Cerebellar nuclear complex (tissue), 1 donor: ENCODE data around the gene NKAIN2.
A peak's percentile ranks its signal among the peaks of the same experiment; 100 is the strongest.

Source experiments
- DNase-seq, 2 experiments: peaks; one replicate each; lab custom pipeline; 2025; lab: John Stamatoyannopoulos, UW

The NKAIN2 gene

DNA sequence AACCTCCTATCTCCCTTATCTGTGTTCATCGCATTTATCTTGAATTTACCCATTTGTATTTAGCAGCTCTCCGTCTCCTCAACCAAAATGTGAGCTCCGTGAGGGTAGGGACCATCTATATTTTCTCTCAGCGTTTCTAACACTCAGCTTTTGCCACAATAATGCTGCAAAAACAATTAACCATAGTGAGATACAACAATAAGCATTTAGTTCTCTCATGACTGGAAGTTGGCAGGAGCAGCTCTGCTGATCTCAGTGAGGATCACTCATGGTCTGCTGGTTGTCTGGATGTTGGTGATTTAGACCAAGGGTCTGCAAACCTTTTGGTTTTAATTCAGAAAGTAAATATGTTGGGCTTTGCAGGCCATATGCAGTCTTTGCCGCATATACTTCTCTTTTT lies 763.7 kb downstream of the NKAIN2 start:
- no peak for DNase-seq

DNA sequence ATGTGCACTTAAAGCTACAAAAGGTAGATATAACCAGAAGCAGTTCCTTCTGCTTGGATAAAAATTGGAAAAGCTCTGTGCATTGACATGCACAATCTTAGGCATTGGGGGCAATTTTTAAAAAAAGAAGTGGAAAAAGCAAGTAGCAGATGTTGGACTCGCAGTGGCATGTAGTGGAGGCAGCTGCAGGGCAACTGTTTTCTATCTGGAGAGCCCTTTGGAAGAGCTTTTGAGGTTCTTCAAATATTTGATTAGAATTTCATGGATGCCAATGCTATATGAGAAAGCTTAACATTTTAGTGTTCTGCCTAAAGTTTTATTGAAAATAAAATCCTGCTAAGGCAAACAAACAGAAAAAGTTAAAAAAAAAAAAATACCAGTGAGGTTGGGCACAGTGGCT lies 770.3 kb downstream of the NKAIN2 start:
- no peak for DNase-seq

DNA sequence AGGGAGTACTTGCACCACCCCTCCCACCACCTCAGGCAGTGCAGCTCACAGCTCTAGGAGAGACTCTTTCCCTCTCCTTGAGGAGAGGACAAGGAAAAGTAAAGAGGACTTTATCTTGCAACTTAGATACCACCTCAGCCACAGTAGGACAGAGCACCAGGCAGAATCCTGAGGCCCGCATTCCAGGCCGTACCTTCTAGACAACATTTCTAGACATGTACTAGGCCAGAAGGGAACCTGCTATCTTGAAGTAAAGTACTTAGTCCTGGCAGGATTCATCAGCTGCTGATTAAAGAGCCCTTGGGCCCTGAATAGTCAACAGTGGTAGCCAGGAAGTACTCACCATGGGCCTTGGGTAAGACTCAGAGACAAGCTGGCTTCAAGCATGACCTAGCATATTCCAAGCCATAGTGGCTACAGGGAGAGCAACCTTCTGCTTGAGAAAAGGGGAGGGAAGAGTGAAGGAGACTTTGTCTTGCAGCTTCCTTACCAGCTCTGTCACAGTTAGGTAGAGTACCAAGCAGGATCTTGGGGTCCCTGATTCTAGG lies 774.1 kb downstream of the NKAIN2 start:
- DNase-seq, result no peak

GRCh38 chr6:124590001-124590400 lies 786.3 kb downstream of the NKAIN2 start:
- DNase-seq, result no peak

- no peak for DNase-seq
Observed at GRCh38 chr6:124599656-124600055, 796.0 kb downstream of the NKAIN2 start.

DNA sequence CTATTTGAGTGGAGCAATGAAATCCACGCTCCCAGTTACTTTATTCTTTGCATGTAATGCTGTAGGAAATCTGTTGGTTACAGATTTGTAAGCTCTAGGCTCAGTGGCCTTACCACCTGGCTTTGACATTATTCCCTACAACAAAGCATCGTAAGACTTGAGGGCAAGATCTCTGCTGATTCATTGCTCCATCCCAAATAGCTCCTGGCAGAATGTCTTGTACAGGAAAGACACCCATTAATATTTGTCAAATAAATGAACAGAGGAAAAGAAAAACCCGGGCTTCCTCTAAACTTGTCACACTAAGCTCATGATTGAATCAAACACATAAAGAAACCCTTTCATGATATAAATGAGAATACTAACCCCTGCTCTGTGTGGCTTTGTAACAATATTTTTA lies 801.1 kb downstream of the NKAIN2 start:
- DNase-seq, result no peak

- DNase-seq, result no peak
Observed at GRCh38 chr6:124607119-124607627, 803.5 kb downstream of the NKAIN2 start.

DNA sequence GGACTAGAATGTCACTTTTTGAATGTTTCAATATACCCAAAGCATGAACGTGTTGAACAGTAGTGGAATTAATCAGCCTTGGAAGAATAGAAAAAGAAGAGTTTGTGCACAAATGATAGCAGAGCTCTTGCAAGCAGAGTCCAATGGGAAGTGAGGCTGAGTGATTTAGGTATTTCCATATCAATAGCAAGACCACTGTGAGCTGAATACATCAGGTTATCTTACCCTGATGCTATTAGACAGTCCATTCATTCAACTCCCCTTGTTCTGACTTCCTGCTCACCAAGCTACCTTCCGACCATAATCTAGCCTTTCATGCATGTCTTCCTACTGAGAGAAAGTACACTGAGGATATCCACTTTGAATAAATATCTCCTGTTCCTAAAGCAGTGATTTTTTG lies 809.4 kb downstream of the NKAIN2 start:
- DNase-seq, result no peak

DNA sequence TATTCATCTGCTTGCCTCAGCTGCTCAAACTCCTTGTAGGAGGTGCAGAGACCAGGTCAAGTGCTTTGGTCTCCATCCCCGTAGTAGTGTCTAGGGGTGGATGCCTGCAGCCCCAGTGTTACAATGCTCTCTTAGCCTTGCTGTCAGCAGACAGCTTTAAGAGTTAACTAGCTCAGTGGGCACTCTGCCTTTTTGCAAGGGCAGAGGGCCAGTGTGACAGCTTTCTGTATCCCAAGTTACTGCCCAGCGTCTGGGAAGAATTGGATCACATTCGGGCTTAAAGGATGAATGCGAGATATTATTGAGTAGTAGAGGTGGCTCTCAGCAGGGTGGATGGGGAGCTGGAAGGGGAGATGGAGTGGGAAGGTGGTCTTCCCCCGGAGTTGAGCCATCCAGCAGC lies 818.7 kb downstream of the NKAIN2 start:
- DNase-seq, result no peak

DNA sequence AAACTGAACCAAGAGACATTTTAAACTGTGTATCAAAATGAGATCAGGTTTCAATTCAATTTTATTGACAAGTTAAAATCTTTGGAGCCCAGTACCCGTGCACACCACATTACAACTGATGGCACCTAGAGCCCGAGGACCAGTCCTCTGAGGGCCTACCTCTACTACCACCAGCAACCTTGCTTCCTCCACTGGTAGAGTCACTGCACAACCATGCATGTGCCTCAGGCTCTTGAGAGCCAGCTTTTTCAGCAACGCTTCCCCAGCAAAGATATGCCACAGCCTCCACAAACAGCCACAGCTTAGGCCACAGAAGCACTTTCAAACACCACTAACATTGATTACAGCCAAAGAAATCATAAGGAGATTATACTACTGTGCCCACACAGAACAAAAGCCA lies 830.0 kb downstream of the NKAIN2 start:
- DNase-seq, result no peak

- no peak for DNase-seq
Observed at GRCh38 chr6:124640432-124640831, 836.8 kb downstream of the NKAIN2 start.

GRCh38 chr6:124655866-124656265 lies 852.2 kb downstream of the NKAIN2 start:
- no peak for DNase-seq

- no peak for DNase-seq
Observed at GRCh38 chr6:124658053-124658452, 854.4 kb downstream of the NKAIN2 start.

DNA sequence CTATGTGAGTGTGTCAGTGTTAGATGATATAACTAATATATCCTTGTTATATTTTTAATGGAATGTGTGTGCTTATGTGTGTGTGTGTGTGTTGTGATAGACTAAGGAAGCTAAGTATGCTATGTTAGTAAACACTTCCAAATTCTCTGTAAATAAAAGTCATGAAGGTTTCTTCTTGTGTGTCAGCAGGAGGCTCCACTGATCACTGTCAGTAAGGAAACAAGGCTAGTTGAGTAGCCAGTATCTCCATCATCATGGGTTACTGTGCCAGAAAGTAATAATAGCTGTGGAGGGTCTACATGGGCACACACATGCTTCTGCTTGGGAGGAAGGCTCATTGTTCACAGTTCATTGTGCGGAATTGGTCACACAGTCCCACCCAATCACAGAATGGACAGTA lies 855.8 kb downstream of the NKAIN2 start:
- DNase-seq, result no peak

GRCh38 chr6:124660185-124660584 lies 856.5 kb downstream of the NKAIN2 start:
- no peak for DNase-seq

DNA sequence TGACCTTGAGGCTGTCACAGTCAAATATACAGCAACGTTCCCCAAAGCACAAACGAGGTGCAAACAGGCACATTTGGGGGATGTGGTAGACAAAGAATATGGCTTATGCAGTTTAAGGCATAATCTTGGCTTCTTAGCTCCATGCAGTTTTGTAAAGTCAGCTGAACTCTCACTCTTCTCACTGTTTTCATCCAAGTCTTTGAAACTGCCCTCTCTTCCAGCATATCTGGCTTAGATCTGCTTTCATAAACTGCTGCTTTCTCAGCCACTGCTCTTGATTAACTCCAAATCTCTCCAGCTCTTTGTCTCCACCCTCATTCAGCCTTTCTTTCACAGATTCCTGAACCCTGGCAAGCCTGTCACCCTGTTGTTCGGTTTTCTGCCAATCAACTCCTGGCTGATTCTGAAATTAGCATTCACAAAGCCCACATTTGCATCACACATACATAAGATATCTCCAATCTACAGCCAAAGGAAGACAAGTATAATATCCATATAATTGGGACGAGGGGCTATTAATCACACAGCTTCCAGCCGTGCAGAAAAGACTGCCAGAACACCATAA lies 857.5 kb downstream of the NKAIN2 start:
- no peak for DNase-seq

DNA sequence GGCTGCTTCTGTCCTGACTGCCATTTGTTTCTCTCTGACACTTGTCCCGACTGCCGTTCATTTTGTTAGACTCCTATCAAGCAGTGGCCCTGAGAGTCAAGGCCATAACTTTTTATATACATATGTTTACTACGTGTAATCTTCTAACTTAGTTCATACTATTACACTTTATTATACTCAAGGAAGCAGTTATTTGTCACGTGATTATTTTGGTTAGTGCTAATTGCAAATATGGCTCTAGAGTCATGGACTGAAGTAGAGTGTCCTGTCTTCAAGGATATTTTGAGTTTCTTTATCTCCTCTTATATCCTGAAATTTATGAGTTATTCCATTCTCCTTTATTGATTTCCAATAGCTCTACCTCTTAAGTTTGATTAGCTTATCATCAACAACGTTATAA lies 864.4 kb downstream of the NKAIN2 start:
- DNase-seq, result no peak

DNA sequence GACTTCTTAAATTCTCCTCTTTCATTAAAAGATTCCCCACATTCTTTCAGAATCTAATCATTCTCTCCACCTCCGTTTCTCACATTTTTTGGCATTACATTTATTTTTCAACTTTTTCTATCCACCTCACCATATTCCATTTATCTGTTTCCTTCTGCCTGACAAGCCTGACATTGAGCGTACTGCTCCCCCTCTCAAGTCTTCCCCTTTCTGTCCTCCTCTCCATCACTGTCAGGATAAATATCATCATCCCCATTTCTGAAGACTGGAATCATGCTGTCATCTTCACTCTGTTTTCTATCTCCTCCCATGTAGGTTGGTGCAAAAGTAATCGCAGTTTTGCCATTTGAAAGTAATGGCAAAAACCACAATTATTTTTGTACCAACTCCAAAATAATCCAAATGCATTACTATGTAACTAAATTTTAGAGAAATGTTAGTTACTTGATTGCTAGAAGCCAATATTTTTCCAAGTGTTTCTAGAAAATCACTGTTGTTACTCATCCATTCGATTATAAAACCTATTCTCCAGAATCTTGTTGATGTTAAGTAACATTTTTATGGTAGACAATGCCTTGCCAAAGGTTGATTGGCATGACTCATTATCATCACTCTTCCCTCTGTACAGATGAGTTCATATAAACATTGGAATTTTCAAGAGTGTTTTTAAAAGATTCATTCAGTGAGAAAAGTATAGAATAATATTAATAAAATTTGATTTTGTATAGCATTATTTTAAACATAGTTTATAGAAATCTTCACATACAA lies 866.2 kb downstream of the NKAIN2 start:
- no peak for DNase-seq

GRCh38 chr6:124670801-124671200 lies 867.1 kb downstream of the NKAIN2 start:
- DNase-seq, result peak in 1 of 2 experiments; percentile 15

DNA sequence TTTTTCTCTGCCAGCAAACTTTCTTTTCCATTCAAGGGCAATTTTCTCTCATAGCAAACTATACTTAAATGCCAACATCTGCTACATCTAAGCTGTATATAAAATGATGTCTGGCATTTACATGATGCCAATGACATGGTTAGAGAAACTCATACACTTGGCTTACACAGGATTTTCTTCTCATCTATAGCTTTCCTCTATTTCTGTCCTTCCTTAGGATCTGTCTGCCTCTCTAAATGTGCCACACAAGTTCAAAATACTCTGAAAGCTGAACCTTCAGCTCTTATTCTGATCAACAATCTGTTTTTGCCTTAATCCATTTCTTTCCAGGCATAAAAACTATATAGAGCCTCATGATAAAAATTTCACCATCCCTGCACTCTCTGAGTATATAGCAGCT lies 867.7 kb downstream of the NKAIN2 start:
- no peak for DNase-seq

GRCh38 chr6:124674042-124674441 lies 870.4 kb downstream of the NKAIN2 start:
- DNase-seq, result no peak

DNA sequence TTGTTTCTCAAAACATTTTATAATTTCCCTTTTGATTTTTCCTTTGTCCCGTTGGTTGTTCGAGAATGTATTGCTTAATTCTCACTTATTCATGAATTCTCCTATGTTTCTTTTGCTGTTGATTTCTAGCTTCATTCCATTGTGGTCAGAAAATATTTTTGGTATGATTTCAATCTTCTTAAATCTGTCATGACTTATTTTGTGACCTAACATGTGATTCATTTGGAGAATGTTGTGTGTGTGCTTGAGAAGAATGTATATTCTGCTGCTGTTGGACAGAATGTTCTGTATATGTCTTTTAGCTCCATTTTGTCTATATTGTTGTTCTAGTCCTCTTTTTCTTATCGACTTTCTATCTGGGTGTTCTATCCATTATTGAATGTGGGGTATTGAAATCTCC lies 872.4 kb downstream of the NKAIN2 start:
- DNase-seq, result no peak

GRCh38 chr6:124677874-124678273 lies 874.2 kb downstream of the NKAIN2 start:
- DNase-seq, result no peak
